Renal pelvis (tissue), 4 donors: ENCODE results near the gene LRCH4. TPM values are rescaled to one million over a fixed set of nuclear protein-coding genes. Genes with fewer than 3 reads are reported as not detected.
A peak's percentile ranks its signal among the peaks of the same experiment; 100 is the strongest.

ENCODE experiments used
- DNase-seq: peaks from one replicate; pipeline ENCODE4 v3.0.0-alpha.2; 2013
- polyA plus RNA-seq, 3 donors: library from polyadenylated mRNA; unstranded; fragments of 120-200 nt; gene quantifications; one replicate each; pipeline ENCODE4 v1.2.1, GENCODE V29; 2013; ENCODE audit not compliant: insufficient read length in 3 of 3

The LRCH4 gene
- polyA plus RNA-seq, 3 donors, result 43.7 to 56.0 (median 46.8) TPM

GRCh38 chr7:100612730-100613390 lies 26.9 kb upstream of the LRCH4 start:
- no peak for DNase-seq

GRCh38 chr7:100611983-100612729 lies 26.2 kb upstream of the LRCH4 start, which contains the start of gene MOSPD3:
TSS of gene MOSPD3 (plus strand) at chr7:100612540. CDS start at chr7:100612792, 252 bp downstream.
- peak; percentile 100 for DNase-seq

- DNase-seq, result no peak
Observed at GRCh38 chr7:100609958-100610357, 24.0 kb upstream of the LRCH4 start.

- DNase-seq, result no peak
Observed at GRCh38 chr7:100607111-100607510, 21.2 kb upstream of the LRCH4 start.

- DNase-seq, result no peak
Observed at GRCh38 chr7:100606313-100606712, 20.4 kb upstream of the LRCH4 start.

GRCh38 chr7:100604976-100605911 lies 19.3 kb upstream of the LRCH4 start:
- no peak for DNase-seq

- DNase-seq, result no peak
Observed at GRCh38 chr7:100604028-100604975, 18.4 kb upstream of the LRCH4 start.

GRCh38 chr7:100603726-100604027 lies 17.7 kb upstream of the LRCH4 start:
- DNase-seq, result no peak

GRCh38 chr7:100602889-100603725 lies 17.2 kb upstream of the LRCH4 start:
- DNase-seq, result no peak

GRCh38 chr7:100600730-100601038 lies 14.8 kb upstream of the LRCH4 start:
- no peak for DNase-seq

- DNase-seq, result no peak
Observed at GRCh38 chr7:100599911-100600729, 14.2 kb upstream of the LRCH4 start.

GRCh38 chr7:100598425-100598824 lies 12.5 kb upstream of the LRCH4 start:
- DNase-seq, result no peak

- DNase-seq, result no peak
Observed at GRCh38 chr7:100595188-100595587, 9.3 kb upstream of the LRCH4 start.

- no peak for DNase-seq
Observed at GRCh38 chr7:100591596-100591995, 5.7 kb upstream of the LRCH4 start.

GRCh38 chr7:100590077-100590737 lies 4.3 kb upstream of the LRCH4 start:
- DNase-seq, result no peak

GRCh38 chr7:100589341-100589947 lies 3.5 kb upstream of the LRCH4 start:
- no peak for DNase-seq

- no peak for DNase-seq
Observed at GRCh38 chr7:100588438-100588837, 2.5 kb upstream of the LRCH4 start.

GRCh38 chr7:100586266-100587025 lies 517 bp upstream of the LRCH4 start, which contains the start of gene FBXO24:
TSS of gene FBXO24 (plus strand) at chr7:100586328. CDS start at chr7:100586626, 298 bp downstream.
- DNase-seq, result peak; percentile 100
